ENCODE results near the gene HNMT.

- TF ChIP-seq POLR2A (IDR thresholded peaks at IDR 0.05) (no peak), CTCF (IDR thresholded peaks at IDR 0.05) (no peak)
Measured at GRCh38 chr2:138040616-138041015, 76.3 kb downstream of the HNMT start.
